H1 (cell line): ENCODE data around the gene ABCA2. TPM values are rescaled to one million over a fixed set of nuclear protein-coding genes. Genes with fewer than 3 reads are reported as not detected.

Experiments
- ATF3 ChIP-seq: IDR thresholded peaks from 2 replicates; pipeline ENCODE4 v1.6.1; 2011; ENCODE audit warnings: low read depth, mild to moderate bottlenecking, low read length; ENCODE audit not compliant: insufficient read depth
- CBX8 ChIP-seq: fragments of 300-800, 300-1000 bp; sonication (generic); IDR thresholded peaks from 2 replicates; pipeline ENCODE4 v1.7.1; 2016; ENCODE audit warnings: low read depth, low read length, borderline replicate concordance
- CHD1 ChIP-seq: IDR thresholded peaks from 2 replicates; pipeline ENCODE4 v1.6.1; 2012; ENCODE audit warnings: low read depth, low read length, improper control_type of control experiment
- CTBP2 ChIP-seq: IDR thresholded peaks from 2 replicates; pipeline ENCODE4 v1.7.0; 2011; ENCODE audit warnings: borderline replicate concordance, mild to moderate bottlenecking, moderate library complexity, mixed read lengths, low read length; ENCODE audit not compliant: insufficient read depth, insufficient read length
- EZH2 ChIP-seq: fragments of 200-600 bp; sonication (generic); IDR thresholded peaks from 2 replicates; pipeline ENCODE4 v1.7.1; 2012; ENCODE audit warnings: low read depth, mild to moderate bottlenecking, moderate library complexity, low read length, inconsistent platforms; ENCODE audit not compliant: severe bottlenecking
- FOSL1 ChIP-seq: IDR thresholded peaks from 2 replicates; pipeline ENCODE4 v1.6.1; 2011; ENCODE audit warnings: mild to moderate bottlenecking, low read depth, low read length, moderate library complexity; ENCODE audit not compliant: insufficient read depth
- GABPA ChIP-seq: IDR thresholded peaks from 2 replicates; pipeline ENCODE4 v1.6.1; 2011; ENCODE audit warnings: mild to moderate bottlenecking, low read length, moderate library complexity, borderline replicate concordance; ENCODE audit not compliant: insufficient read depth
- KDM5A ChIP-seq: fragments of 200-600 bp; IDR thresholded peaks from 2 replicates; pipeline ENCODE4 v1.7.1; 2012; ENCODE audit warnings: mild to moderate bottlenecking, low read length, inconsistent platforms, mixed read lengths
- MAFK ChIP-seq: IDR thresholded peaks from 2 replicates; pipeline ENCODE4 v1.6.1; 2012; ENCODE audit warnings: low read depth, mild to moderate bottlenecking, improper control_type of control experiment, low read length
- MAX ChIP-seq: IDR thresholded peaks from 2 replicates; pipeline ENCODE4 v1.6.1; 2012; ENCODE audit warnings: inconsistent platforms
- RNF2 ChIP-seq: fragments of 200-900, 300-1000 bp; sonication (generic); IDR thresholded peaks from 2 replicates; pipeline ENCODE4 v1.7.1; 2016; ENCODE audit warnings: borderline replicate concordance, low read depth, mild to moderate bottlenecking, antibody characterized with exemption, low read length; ENCODE audit not compliant: poor library complexity, severe bottlenecking; ENCODE audit errors: missing control alignments
- SIN3A ChIP-seq, 2 experiments: IDR thresholded peaks in 1 of 2; conservative IDR thresholded peaks in 1 of 2; 2 replicates each; pipeline ENCODE4 v1.6.1; 2011 to 2012; ENCODE audit warnings: low read length in 2 of 2, improper control_type of control experiment in 1 of 2, low read depth in 1 of 2, mild to moderate bottlenecking in 1 of 2
- SP4 ChIP-seq: IDR thresholded peaks from 2 replicates; pipeline ENCODE4 v1.6.1; 2012; ENCODE audit warnings: low read length, inconsistent platforms
- SRF ChIP-seq: IDR thresholded peaks from 2 replicates; pipeline ENCODE4 v1.6.1; 2011; ENCODE audit warnings: mild to moderate bottlenecking, low read depth, low read length, moderate library complexity
- TCF12 ChIP-seq: IDR thresholded peaks from 2 replicates; pipeline ENCODE4 v1.6.1; 2011; ENCODE audit warnings: low read depth, mild to moderate bottlenecking, low read length
- ZNF274 ChIP-seq: IDR thresholded peaks from 2 replicates; pipeline ENCODE4 v1.7.0; 2012; ENCODE audit warnings: low read length, borderline replicate concordance; ENCODE audit errors: extremely low read depth
- polyA plus RNA-seq, 7 experiments: library from polyadenylated mRNA; depleted of rRNA in 3 of 7; stranded (reverse) in 5 of 7; unstranded in 2 of 7; fragments of >200 nt in 5 of 7; fragments of 200-250 nt in 2 of 7; gene quantifications; 1 replicate in 5 of 7; 2 replicates in 1 of 7; 4 replicates in 1 of 7; pipeline versions ENCODE4 v1.2.1 to v1.2.3, GENCODE V29; 2011 to 2013; ENCODE audit warnings: missing spikeins in 2 of 7, mixed read lengths in 2 of 7
- total RNA-seq: library from RNA; stranded (reverse); fragmentation: NEBNext Ultra II Directional; extraction: Animal tissue kit (Norgen Biotek cat#: 25700); gene quantifications from 2 replicates; pipeline ENCODE4 v1.2.1, GENCODE V29; 2021

ABCA2 gene
- total and polyA plus RNA-seq, 2 of the 8 experiments (the other 6 are each of a cell fraction or from before 2014, with no cell fraction given): 12.5 to 14.3 TPM

- no peak for TF ChIP-seq TCF12
- TF ChIP-seq KDM5A: no peak
- no peak for TF ChIP-seq CHD1
- no peak for TF ChIP-seq SRF
- TF ChIP-seq SIN3A (conservative IDR thresholded peaks at IDR 0.05 in 1 of 2, IDR thresholded peaks at IDR 0.05 in 1 of 2; ENCODE audit: low read depth in 1 of 2, low read length in 2 of 2): no peak
- TF ChIP-seq SP4: no peak
- peak; percentile 7; the same call in 1 of the 2 replicates for TF ChIP-seq MAX
- TF ChIP-seq CBX8: no peak
- no peak for TF ChIP-seq ATF3
- TF ChIP-seq FOSL1: no peak
- no peak for TF ChIP-seq ZNF274
- TF ChIP-seq RNF2: no peak
- TF ChIP-seq CTBP2: no peak
- TF ChIP-seq MAFK: no peak
- TF ChIP-seq GABPA: peak; percentile 60; the same call in 1 of the 2 replicates
- no peak for TF ChIP-seq EZH2
Observed at GRCh38 chr9:137027369-137028262, at the start of gene ABCA2 (continued).
